Left forelimb (tissue), 1 donor: ENCODE results near the gene PET100.
A peak's percentile ranks its signal among the peaks of the same experiment; 100 is the strongest.

Source experiments
- DNase-seq: peaks from one replicate; pipeline ENCODE4 v3.0.0-alpha.2; 2018; ENCODE audit warnings: low spot score

The PET100 gene

DNA sequence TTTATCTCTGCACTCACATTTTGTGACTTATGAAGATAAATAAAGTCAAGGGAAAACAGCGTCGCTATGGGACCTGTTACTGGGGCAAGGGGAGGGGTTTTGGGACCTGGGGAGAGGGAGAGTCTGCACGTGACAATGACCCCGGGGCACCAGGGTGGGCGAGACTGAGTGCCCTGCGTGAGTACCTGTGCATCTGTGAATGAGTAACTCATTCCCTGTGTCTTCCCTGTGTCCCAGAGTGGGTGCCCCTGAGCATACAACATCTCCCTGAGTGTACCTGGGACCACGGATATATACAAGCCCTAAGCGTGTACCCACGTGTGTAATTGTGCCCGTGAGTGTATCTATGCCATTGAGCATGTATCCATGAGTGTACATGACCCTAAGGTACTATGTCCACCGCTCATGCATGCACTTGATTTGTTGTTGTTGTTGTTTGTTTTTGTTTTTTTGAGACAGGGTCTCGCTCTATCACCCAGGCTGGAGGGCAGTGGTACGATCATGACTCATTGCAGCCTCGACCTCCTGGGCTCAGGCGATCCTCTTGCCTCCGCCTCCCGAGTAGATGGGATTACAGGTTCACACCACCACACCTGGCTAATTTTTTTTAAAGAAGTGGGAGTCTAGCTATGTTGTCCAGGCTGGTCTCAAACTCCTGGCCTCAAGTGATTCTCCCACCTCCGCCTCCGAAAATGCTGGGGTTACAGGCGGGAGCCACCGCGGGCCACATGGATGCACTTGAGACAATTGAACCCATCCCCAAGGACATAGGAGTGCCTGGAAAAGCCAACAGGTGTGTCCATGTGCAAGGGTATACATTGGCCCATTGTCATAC, 50.4 kb downstream of the PET100 start:
- no peak for DNase-seq

DNA sequence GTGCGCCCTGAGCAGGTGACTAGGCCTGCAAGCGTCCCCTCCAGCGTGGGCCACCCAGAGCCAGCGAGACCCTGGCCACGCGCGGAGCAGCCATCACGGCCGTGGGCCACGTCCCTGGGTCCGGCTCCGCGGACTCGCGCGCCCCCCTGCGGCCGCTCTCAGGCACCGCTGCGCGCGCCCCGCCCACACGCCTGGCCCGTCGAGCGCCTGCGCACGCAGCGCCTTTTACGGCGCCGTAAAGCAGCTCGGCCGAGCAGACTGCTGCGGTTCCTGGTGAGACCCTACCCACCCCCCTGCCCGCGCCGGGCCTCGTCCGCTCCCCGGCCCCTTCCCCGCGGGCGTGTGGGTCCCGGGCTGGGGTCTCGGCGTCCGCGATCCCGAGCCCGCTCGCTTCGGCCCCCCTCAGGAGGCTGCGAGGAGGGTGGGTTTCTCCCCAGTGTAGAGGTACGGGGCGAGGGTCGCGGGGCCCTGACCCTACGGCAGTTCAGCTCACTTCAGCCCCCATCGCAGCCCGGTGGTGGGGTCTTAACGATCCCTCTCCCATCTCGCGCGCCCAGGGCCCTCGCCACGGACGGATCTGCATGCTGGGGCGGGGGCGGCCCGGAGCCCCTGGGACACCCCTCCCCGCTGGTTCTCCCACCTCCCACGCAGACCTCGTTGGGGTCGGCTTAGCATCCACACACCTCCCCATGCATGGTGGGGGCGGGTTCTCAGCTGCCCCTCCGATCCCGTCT, 51.2 kb downstream of the PET100 start, which contains the start of gene TRAPPC5:
Gene TRAPPC5 (plus strand): TSS at position 228 of the 734 bp plus-strand sequence. CDS start 1,421 bp downstream, outside the sequence.
- DNase-seq, result peak; percentile 94
